MM.1S (cell line): ENCODE data around the gene TMEM204.

Experiments used
- CTCF ChIP-seq: fragments of 300-600 bp; sonication (generic); IDR thresholded peaks from 2 replicates; pipeline ENCODE4 v1.5.1; 2016; ENCODE audit warnings: antibody characterized with exemption, low read length, mixed read lengths
- EZH2 ChIP-seq: fragments of 300-600 bp; sonication (generic); optimal IDR thresholded peaks from 2 replicates; pipeline ENCODE3; 2017; ENCODE audit warnings: low read depth, mild to moderate bottlenecking, antibody characterized with exemption, low read length, mixed read lengths
- EZH2phosphoT487 ChIP-seq: fragments of 300-600 bp; sonication (generic); IDR thresholded peaks from 2 replicates; pipeline ENCODE4 v1.6.1; 2018; ENCODE audit warnings: antibody characterized with exemption, low read length

- TF ChIP-seq CTCF = no peak
- no peak for TF ChIP-seq EZH2phosphoT487
- no peak for TF ChIP-seq EZH2
These were observed 47.5 kb upstream of the TMEM204 start for GRCh38 chr16:1485847-1486496.
